Measurements from ENCODE around the gene GABRG3. TPM values are rescaled to one million over a fixed set of nuclear protein-coding genes. Genes with fewer than 3 reads are reported as not detected.

The GABRG3 gene
- total RNA-seq, 1 donor = not detected

GRCh38 chr15:27237319-27237939 lies 266.4 kb downstream of the GABRG3 start:
- no peak overlapping the region for H3K4me3 ChIP-seq (ENCODE audit: low read depth, low read length)
- no peak for DNase-seq (ENCODE audit: low read depth)
- TF ChIP-seq, protein P1, sequence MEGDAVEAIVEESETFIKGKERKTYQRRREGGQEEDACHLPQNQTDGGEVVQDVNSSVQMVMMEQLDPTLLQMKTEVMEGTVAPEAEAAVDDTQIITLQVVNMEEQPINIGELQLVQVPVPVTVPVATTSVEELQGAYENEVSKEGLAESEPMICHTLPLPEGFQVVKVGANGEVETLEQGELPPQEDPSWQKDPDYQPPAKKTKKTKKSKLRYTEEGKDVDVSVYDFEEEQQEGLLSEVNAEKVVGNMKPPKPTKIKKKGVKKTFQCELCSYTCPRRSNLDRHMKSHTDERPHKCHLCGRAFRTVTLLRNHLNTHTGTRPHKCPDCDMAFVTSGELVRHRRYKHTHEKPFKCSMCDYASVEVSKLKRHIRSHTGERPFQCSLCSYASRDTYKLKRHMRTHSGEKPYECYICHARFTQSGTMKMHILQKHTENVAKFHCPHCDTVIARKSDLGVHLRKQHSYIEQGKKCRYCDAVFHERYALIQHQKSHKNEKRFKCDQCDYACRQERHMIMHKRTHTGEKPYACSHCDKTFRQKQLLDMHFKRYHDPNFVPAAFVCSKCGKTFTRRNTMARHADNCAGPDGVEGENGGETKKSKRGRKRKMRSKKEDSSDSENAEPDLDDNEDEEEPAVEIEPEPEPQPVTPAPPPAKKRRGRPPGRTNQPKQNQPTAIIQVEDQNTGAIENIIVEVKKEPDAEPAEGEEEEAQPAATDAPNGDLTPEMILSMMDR (IDR thresholded peaks at IDR 0.05; ENCODE audit: insufficient read depth, low read depth, low read length) = no peak

- TF ChIP-seq, protein P1 (IDR thresholded peaks at IDR 0.05; ENCODE audit: insufficient read depth, low read depth, low read length) = no peak
- no peak overlapping the region for H3K4me3 ChIP-seq (ENCODE audit: low read depth, low read length)
These were observed 267.2 kb downstream of the GABRG3 start for GRCh38 chr15:27238209-27238608.

GRCh38 chr15:27238707-27239423 lies 267.9 kb downstream of the GABRG3 start:
- no peak for DNase-seq (ENCODE audit: low read depth)
- no peak overlapping the region for H3K4me3 ChIP-seq (ENCODE audit: low read depth, low read length)
- TF ChIP-seq, protein P1 (IDR thresholded peaks at IDR 0.05; ENCODE audit: insufficient read depth, low read depth, low read length) = no peak

More at GRCh38 chr15:27238209-27238608, 267.2 kb downstream of the GABRG3 start:
- DNase-seq (ENCODE audit: low read depth) = no peak

GRCh38 chr15:27241943-27242342 lies 271.0 kb downstream of the GABRG3 start:
- H3K4me3 ChIP-seq (ENCODE audit: low read depth, low read length) = no peak overlapping the region
- no peak for DNase-seq (ENCODE audit: low read depth)
- TF ChIP-seq, protein P1 (IDR thresholded peaks at IDR 0.05; ENCODE audit: insufficient read depth, low read depth, low read length) = no peak

DNA sequence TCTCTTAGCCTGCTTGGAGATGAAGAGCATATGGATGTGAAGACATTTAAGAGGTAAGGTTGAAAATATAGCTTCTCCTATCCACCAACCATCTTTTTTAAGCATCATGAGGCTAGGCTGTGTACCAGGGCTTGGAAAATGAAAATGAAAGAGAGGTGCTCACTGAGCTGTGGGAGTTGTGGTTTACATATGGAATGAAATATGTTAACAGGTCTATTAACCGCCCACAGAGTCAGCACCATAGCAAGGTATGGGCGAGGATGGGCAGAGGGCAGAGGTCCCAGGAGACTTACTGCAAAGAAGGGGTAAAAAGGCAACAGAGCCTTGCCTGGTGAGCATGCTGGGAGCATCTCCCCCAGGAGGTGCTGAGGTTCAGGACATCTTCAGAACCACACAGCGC lies 273.1 kb downstream of the GABRG3 start:
- H3K4me3 ChIP-seq (ENCODE audit: low read depth, low read length) = no peak overlapping the region
- DNase-seq (ENCODE audit: low read depth) = no peak
- TF ChIP-seq, protein P1 (IDR thresholded peaks at IDR 0.05; ENCODE audit: insufficient read depth, low read depth, low read length) = no peak

GRCh38 chr15:27248251-27248650 lies 277.3 kb downstream of the GABRG3 start:
- no peak for DNase-seq (ENCODE audit: low read depth)
- H3K4me3 ChIP-seq (ENCODE audit: low read depth, low read length) = no peak overlapping the region
- TF ChIP-seq, protein P1 (IDR thresholded peaks at IDR 0.05; ENCODE audit: insufficient read depth, low read depth, low read length) = no peak
